ENCODE results near the gene GCK.
"Not testable (repeated sequence)": the region's sequence is repeated elsewhere in the genome, so short reads cannot be mapped to it uniquely, and the experiment has no call there.

Gene GCK

GRCh38 chr7:44139311-44140010, 49.8 kb downstream of the GCK start:
- DNase-seq = no peak

DNA sequence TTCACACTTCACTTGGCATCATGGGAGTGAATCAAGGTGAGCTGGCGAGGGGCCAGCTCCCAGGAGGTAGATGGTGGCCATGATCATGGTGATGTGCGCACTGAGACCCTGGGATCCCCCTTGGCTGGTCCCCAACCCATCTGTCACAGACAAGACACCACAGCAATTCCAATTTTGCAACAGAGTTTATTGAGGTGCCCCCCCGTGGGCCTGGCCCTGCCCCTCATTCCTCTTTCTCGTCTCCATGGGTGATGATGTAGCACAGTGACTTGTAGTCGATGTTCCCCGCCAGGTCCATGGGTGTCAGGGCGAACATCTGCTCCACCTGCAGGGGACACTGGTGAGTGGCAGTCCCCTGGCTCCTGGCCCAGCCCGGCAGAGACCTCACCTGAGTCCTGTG, 50.5 kb downstream of the GCK start:
- DNase-seq = no peak

DNA sequence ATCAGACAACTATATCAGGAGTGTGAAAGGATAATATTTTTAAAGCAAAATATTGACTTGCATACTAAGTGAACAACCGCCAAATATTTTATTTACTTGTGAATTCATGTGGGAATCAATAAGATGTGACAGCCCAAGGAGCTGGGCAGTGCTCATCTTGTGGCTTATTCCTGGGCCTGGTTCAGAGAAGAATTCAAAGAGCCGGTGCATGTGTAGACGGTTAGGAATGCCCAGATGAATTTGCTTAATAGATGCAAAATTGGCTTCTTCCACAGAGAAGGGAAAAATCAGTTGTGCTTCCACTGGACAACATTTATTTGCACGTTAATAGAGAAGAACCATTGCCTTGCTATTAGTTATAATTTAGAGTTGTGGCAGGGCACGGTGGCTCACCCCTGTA, 52.5 kb downstream of the GCK start:
- no peak for DNase-seq

DNA sequence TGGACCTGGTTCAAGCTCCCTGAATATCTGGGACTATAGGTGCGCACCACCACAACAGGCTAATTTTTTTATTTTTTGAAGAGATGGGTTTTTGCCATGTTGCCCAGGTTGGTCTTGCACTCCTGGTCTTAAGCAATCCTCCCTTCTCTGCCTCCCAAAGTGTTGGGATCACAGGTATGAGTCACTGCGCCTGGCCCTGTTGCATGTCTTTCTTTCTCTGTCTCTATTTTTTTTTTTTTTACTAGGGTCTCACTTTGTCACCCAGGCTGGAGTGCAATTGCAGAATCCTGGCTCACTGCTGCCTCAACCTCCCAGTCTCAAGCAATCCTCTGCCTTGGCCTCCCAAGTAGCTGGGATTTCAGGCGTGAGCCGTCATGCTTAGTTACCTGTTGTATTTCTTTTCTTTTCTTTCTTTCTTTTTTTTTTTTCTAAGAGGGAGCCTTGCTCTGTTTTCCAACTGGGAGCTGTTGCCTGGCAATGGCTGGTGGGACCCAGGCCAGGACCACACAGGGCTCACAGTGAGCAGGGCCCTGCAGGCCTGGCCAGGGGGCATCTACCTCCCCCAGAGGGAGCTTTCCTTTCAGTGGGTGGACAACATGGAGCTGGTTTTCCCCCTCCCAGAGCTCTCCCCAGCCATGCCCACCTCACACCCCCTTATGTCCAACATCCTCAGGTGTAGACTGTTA, 54.2 kb downstream of the GCK start:
- no peak for DNase-seq

DNA sequence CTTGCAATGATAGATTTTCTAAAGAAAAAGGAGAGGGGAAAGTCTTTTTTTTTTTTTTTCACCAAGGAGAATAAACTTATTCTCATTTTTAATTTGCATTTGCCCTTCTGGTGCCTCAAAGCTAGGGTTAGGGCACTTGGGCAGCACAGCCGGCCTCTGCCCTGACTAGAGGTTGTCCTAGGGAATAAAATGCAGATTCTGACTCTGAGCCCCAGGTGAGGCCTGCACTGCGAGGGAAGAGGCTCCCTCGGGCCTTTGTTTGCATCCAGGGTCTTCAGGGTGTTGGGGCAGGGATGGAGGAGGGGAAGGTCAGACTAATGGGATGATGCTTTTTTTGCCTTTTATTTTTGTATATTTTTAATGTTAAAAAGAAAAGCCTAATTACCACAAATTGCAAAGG, 55.9 kb downstream of the GCK start:
- no peak for DNase-seq

- DNase-seq = no peak
Measured at GRCh38 chr7:44132039-44132438, 57.2 kb downstream of the GCK start.

DNA sequence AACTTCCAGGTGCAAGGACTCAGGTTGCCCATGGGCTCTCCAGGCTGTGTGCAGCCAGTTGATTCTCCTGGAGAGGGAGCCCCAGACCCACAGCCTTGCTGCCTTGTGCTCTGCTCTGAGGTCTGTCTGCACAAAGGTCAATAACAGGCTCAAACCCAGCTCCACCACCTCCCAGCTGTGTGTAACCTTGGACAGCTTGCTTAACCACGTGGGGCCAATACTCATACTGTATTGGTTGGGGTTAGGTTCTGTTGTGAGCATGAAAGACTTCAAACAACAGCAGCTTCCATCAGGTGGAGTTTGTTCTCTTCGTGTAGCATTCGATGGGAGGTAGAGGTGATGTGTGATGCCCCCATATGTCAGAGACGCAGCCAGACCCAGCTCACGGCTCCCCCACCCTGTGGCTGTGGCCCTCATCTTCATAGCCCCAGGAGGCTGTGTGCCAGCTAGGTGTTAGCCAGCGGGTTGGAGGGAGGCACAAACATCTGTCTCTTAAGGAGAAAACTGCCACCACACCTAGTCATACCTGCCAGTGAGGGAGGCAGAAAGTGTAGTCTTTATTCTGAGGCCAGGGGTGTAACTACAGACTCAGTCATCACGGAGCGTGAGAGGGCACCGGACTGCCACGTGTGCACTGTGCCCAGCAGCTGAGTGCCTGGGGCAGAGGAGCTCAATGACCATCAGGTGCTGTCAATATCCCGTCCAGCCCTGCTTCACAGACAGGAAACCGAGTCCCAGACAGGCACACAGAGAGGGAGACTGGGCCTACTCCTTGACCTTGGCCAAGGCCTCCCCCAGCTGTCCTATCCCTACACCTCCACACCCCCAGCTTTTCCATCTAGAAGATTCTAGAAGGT, 57.8 kb downstream of the GCK start:
- DNase-seq = no peak

GRCh38 chr7:44128721-44129582, 60.3 kb downstream of the GCK start:
- no peak for DNase-seq

GRCh38 chr7:44127161-44127560, 62.1 kb downstream of the GCK start:
- DNase-seq = no peak

DNA sequence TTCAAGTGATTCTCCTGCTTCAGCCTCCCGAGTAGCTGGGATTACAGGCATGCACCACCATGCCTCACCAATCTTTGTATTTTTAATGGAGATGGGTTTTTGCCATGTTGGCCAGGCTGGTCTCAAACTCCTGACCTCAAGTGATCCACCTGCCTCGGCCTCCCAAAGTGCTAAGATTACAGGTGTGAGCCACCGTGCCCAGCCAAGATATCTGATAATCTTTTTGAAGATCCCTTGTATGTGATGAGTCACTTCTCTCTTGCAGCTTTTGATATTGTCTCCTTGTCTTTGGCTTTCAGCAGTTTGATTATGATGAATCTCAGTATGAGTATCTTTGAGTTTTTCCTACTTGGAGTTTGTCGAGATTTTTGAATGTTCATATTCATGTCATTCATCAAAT, 62.7 kb downstream of the GCK start:
- DNase-seq = not testable (repeated sequence)

DNA sequence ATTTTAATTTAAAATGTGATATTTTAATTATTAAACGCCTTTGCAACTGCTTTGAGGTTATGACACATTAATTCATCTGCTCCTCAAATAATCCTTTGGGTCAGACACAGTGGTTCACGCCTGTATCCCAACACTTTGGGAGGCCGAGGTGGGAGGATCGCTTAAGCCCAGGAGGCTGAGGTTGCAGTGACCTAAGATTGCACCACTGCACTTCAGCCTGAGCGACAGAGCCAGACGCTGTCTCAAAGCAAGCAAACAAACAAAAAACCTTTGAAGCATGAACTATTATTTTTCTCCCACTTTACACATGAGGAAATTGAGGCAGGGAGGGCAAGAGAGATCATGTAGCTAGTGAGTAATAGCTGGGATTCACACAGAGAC, 64.4 kb downstream of the GCK start:
- DNase-seq = no peak

GRCh38 chr7:44123190-44124003, 65.8 kb downstream of the GCK start, which contains the start of gene POLD2:
Gene POLD2 (minus strand): TSS chr7:44123548. CDS start chr7:44122053, 1,495 bp downstream.
- DNase-seq = peak; percentile 96

DNA sequence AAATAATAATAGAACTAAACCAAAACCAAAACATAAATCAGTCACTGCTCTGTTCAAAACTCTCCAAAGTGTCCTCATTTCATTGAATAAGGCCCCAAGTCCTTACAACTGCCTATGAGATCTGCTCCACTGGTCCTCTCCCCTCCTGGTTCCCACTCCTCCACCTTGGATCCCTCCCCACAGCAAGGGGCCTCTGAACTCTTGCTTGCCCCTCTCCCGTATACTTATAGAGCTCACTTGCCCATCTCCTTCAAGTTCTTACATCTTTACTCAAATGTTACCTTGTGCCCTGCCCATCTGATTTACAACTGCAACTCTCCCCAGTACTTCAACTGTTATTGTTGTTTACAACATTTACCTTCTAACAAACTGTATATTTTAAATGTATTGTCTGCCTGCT, 66.7 kb downstream of the GCK start:
- no peak for DNase-seq

DNA sequence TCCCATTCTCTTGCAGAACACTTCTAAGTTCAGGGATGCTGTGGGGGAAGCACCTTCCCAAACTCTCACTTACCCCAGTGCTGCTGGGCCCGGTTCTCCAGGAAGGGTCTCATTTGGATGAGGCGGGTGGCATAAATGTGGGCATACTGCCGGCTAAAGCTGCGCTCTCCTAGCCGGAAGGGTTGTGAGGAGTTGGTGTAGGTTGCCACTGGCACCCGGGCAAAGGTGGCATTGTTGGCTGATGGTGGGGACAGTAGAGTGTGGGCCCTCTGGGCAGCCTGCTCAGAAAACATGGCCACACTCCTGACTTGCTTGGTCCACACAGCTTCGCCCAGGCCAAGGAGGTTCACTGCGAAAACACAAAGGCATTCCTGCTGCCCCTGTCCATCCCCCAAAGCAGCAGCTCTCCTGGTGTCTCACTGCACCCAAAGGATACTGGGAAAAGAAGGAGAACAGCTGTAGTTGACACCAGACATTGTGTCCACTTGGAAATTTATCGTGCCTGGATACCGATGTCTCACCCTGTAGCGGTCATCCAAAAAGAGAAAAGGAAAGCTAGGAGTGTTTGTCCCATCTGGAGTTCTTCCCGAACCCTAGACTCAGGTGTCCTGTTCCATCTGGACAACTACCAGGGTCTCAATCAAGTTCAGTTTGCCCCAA, 67.3 kb downstream of the GCK start:
- DNase-seq = no peak

- DNase-seq = no peak
Measured at GRCh38 chr7:44120395-44120794, 68.8 kb downstream of the GCK start.

GRCh38 chr7:44119829-44120380, 69.3 kb downstream of the GCK start:
- DNase-seq = no peak

DNA sequence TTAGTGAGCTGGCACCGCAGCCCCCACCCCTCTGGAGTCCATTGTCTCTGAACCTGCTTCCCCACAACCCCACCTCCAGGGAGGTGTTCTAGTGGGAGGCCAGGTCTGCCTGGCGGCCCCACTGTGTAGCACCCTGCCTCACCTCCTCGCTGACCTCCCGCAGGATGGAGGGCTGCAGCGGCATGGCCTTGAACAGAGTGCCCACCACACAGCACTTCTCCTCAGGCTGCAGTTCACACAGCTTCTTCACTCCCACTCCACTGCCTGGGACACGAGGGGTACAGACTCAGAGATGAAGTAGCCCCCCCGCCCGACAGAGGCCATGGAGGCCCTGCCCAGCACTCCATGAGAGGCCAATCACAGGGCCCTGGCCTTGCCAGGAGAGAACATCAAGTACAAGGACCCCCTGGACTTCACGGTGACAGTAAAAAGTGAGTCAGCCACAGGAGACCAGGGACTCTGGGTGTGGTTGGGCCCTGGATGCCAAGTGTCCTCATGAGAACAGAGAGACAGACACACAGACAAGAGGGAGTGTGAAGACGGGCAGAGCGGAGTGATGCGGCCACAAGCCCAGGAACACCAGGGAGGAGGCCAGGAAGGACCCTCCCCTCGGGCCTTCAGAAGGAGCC, 71.3 kb downstream of the GCK start:
- no peak for DNase-seq

DNA sequence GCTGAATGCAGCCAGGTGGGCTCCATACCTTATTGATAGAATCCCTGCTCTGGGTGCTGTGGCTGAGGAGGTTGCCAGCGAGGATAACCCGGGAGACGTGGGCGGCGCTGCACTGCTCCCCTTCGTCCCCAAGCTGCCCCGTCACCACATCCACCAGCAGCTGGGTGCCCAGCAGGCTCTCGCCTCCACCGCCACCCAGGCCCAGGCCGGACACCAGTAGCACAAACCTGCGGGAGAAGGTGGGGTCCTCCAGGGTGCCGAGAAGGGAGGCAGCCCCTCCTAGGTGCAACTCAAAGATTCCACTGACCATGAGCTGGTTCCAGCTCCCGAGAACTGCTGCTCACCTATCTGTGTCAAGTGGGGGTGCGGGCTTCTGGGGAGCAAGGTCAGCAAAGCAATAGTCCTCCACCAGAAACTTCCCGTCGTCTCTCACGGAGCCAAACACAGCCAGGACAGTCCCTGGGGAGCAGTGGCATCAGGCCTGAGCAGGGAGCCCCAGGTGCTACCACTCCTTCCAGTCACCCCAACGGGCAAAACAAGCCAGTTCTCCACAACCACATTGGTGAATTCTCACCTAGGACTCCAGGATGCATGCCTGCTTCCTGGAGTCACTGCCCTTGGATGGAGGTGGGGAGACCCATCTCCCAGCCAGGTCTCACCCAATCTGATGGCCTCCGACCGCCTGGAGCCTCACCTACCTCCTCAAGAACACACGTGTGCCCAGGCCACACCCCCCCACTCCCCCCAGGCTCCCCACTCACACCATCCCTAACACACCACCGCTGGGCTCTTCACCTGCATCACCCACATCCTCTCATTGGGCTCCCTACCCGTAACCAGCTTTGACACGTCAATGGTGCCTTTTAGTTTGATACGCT, 72.2 kb downstream of the GCK start:
- no peak for DNase-seq

GRCh38 chr7:44116087-44116788, 73.0 kb downstream of the GCK start:
- no peak for DNase-seq
